Measurements from ENCODE around the gene CHST15.

Gene CHST15

GRCh38 chr10:124084708-124085107, 8.7 kb downstream of the CHST15 start:
- Histone ChIP-seq H3K4me3 (ENCODE audit: low read length) (no peak overlapping the region), H3K9ac (ENCODE audit: low read length) (no peak overlapping the region), H3K4me1 (ENCODE audit: control insufficient read depth, insufficient read depth, low read length) (peaks cover 38% of the 10 kb centered on the region), H3K27me3 (ENCODE audit: control insufficient read depth, insufficient read depth, low read length) (no peaks in the 10 kb centered on the region), H3K9me3 (ENCODE audit: control insufficient read depth, low read length) (no peaks in the 10 kb centered on the region), H3K36me3 (ENCODE audit: control insufficient read depth, insufficient read depth, low read length) (no peaks in the 10 kb centered on the region)

- no peak overlapping the region for H3K9ac ChIP-seq (ENCODE audit: low read length)
- no peaks in the 10 kb centered on the region for H3K36me3 ChIP-seq (ENCODE audit: control insufficient read depth, insufficient read depth, low read length)
- H3K4me1 ChIP-seq (ENCODE audit: control insufficient read depth, insufficient read depth, low read length), result peaks cover 31% of the 10 kb centered on the region
- H3K4me3 ChIP-seq (ENCODE audit: low read length), result no peak overlapping the region
- H3K9me3 ChIP-seq (ENCODE audit: control insufficient read depth, low read length), result no peaks in the 10 kb centered on the region
- H3K27me3 ChIP-seq (ENCODE audit: control insufficient read depth, insufficient read depth, low read length), result no peaks in the 10 kb centered on the region
Observed at GRCh38 chr10:124083740-124084397, 9.5 kb downstream of the CHST15 start.

- no peaks in the 10 kb centered on the region for H3K9me3 ChIP-seq (ENCODE audit: control insufficient read depth, low read length)
- peaks cover 27% of the 10 kb centered on the region for H3K4me1 ChIP-seq (ENCODE audit: control insufficient read depth, insufficient read depth, low read length)
- H3K9ac ChIP-seq (ENCODE audit: low read length), result no peak overlapping the region
- H3K4me3 ChIP-seq (ENCODE audit: low read length), result no peak overlapping the region
- H3K36me3 ChIP-seq (ENCODE audit: control insufficient read depth, insufficient read depth, low read length), result no peaks in the 10 kb centered on the region
- no peaks in the 10 kb centered on the region for H3K27me3 ChIP-seq (ENCODE audit: control insufficient read depth, insufficient read depth, low read length)
Observed at GRCh38 chr10:124083047-124083739, 10.2 kb downstream of the CHST15 start.

DNA sequence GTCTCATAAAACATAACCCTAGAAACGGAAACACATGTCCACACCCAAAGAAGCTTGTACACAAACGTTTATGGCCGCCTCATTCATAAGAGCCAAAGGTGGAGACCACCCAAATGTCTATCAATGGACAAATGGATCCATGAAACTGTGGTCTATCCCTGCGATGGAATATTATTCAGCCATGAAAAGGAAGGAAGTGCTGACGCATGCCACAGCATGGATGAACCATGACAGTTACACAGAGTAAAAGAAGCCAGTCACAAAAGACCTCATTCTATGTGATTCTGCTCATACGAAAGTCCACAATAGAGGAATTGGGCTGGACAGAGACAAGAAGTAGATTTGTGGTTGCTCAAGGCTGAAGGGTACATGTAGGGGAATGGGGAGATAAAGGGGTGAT, 10.8 kb downstream of the CHST15 start:
- H3K9ac ChIP-seq (ENCODE audit: low read length), result no peak overlapping the region
- H3K27me3 ChIP-seq (ENCODE audit: control insufficient read depth, insufficient read depth, low read length), result no peaks in the 10 kb centered on the region
- H3K4me3 ChIP-seq (ENCODE audit: low read length), result no peak overlapping the region
- H3K36me3 ChIP-seq (ENCODE audit: control insufficient read depth, insufficient read depth, low read length), result no peaks in the 10 kb centered on the region
- peaks cover 21% of the 10 kb centered on the region for H3K4me1 ChIP-seq (ENCODE audit: control insufficient read depth, insufficient read depth, low read length)
- H3K9me3 ChIP-seq (ENCODE audit: control insufficient read depth, low read length), result no peaks in the 10 kb centered on the region

- H3K9ac ChIP-seq (ENCODE audit: low read length), result no peak overlapping the region
- no peak overlapping the region for H3K4me3 ChIP-seq (ENCODE audit: low read length)
- H3K9me3 ChIP-seq (ENCODE audit: control insufficient read depth, low read length), result no peaks in the 10 kb centered on the region
- no peaks in the 10 kb centered on the region for H3K27me3 ChIP-seq (ENCODE audit: control insufficient read depth, insufficient read depth, low read length)
- no peaks in the 10 kb centered on the region for H3K36me3 ChIP-seq (ENCODE audit: control insufficient read depth, insufficient read depth, low read length)
- peaks cover 20% of the 10 kb centered on the region for H3K4me1 ChIP-seq (ENCODE audit: control insufficient read depth, insufficient read depth, low read length)
Observed at GRCh38 chr10:124081547-124082140, 11.8 kb downstream of the CHST15 start.

- Histone ChIP-seq H3K27me3 (ENCODE audit: control insufficient read depth, insufficient read depth, low read length) (no peaks in the 10 kb centered on the region), H3K4me3 (ENCODE audit: low read length) (no peak overlapping the region), H3K4me1 (ENCODE audit: control insufficient read depth, insufficient read depth, low read length) (peaks cover 9% of the 10 kb centered on the region), H3K9ac (ENCODE audit: low read length) (no peak overlapping the region), H3K9me3 (ENCODE audit: control insufficient read depth, low read length) (no peaks in the 10 kb centered on the region), H3K36me3 (ENCODE audit: control insufficient read depth, insufficient read depth, low read length) (no peaks in the 10 kb centered on the region)
Observed at GRCh38 chr10:124079864-124080263, 13.5 kb downstream of the CHST15 start.

GRCh38 chr10:124078714-124079113, 14.7 kb downstream of the CHST15 start:
- Histone ChIP-seq H3K36me3 (ENCODE audit: control insufficient read depth, insufficient read depth, low read length) (no peaks in the 10 kb centered on the region), H3K9ac (ENCODE audit: low read length) (no peak overlapping the region), H3K27me3 (ENCODE audit: control insufficient read depth, insufficient read depth, low read length) (no peaks in the 10 kb centered on the region), H3K4me3 (ENCODE audit: low read length) (no peak overlapping the region), H3K9me3 (ENCODE audit: control insufficient read depth, low read length) (no peaks in the 10 kb centered on the region), H3K4me1 (ENCODE audit: control insufficient read depth, insufficient read depth, low read length) (peaks cover 3% of the 10 kb centered on the region)

- no peaks in the 10 kb centered on the region for H3K36me3 ChIP-seq (ENCODE audit: control insufficient read depth, insufficient read depth, low read length)
- no peaks in the 10 kb centered on the region for H3K9me3 ChIP-seq (ENCODE audit: control insufficient read depth, low read length)
- H3K4me1 ChIP-seq (ENCODE audit: control insufficient read depth, insufficient read depth, low read length), result peaks cover 3% of the 10 kb centered on the region
- H3K4me3 ChIP-seq (ENCODE audit: low read length), result no peak overlapping the region
- H3K9ac ChIP-seq (ENCODE audit: low read length), result no peak overlapping the region
- no peaks in the 10 kb centered on the region for H3K27me3 ChIP-seq (ENCODE audit: control insufficient read depth, insufficient read depth, low read length)
Observed at GRCh38 chr10:124078028-124078427, 15.4 kb downstream of the CHST15 start.

- H3K36me3 ChIP-seq (ENCODE audit: control insufficient read depth, insufficient read depth, low read length), result no peaks in the 10 kb centered on the region
- no peaks in the 10 kb centered on the region for H3K27me3 ChIP-seq (ENCODE audit: control insufficient read depth, insufficient read depth, low read length)
- no peak overlapping the region for H3K4me3 ChIP-seq (ENCODE audit: low read length)
- peaks cover 3% of the 10 kb centered on the region for H3K4me1 ChIP-seq (ENCODE audit: control insufficient read depth, insufficient read depth, low read length)
- H3K9me3 ChIP-seq (ENCODE audit: control insufficient read depth, low read length), result no peaks in the 10 kb centered on the region
- H3K9ac ChIP-seq (ENCODE audit: low read length), result no peak overlapping the region
Observed at GRCh38 chr10:124077208-124077993, 16.0 kb downstream of the CHST15 start.

GRCh38 chr10:124076148-124076733, 17.2 kb downstream of the CHST15 start:
- Histone ChIP-seq H3K9ac (ENCODE audit: low read length) (no peak overlapping the region), H3K4me1 (ENCODE audit: control insufficient read depth, insufficient read depth, low read length) (peaks cover 3% of the 10 kb centered on the region), H3K27me3 (ENCODE audit: control insufficient read depth, insufficient read depth, low read length) (no peaks in the 10 kb centered on the region), H3K36me3 (ENCODE audit: control insufficient read depth, insufficient read depth, low read length) (no peaks in the 10 kb centered on the region), H3K4me3 (ENCODE audit: low read length) (no peak overlapping the region), H3K9me3 (ENCODE audit: control insufficient read depth, low read length) (no peaks in the 10 kb centered on the region)

- H3K9ac ChIP-seq (ENCODE audit: low read length), result no peak overlapping the region
Observed at GRCh38 chr10:124075231-124075955, 18.0 kb downstream of the CHST15 start.

More at GRCh38 chr10:124075231-124075955, 18.0 kb downstream of the CHST15 start:
- no peaks in the 10 kb centered on the region for H3K9me3 ChIP-seq (ENCODE audit: control insufficient read depth, low read length)
- no peaks in the 10 kb centered on the region for H3K27me3 ChIP-seq (ENCODE audit: control insufficient read depth, insufficient read depth, low read length)
- H3K36me3 ChIP-seq (ENCODE audit: control insufficient read depth, insufficient read depth, low read length), result no peaks in the 10 kb centered on the region
- no peak overlapping the region for H3K4me3 ChIP-seq (ENCODE audit: low read length)
- H3K4me1 ChIP-seq (ENCODE audit: control insufficient read depth, insufficient read depth, low read length), result peaks cover 3% of the 10 kb centered on the region
